DOHH2 (cell line): ENCODE measurements around the gene SPATA31E1.

ENCODE experiments used
- H3F3A ChIP-seq: fragments of 200-600 bp; sonication (generic), shearing (Covaris generic); 2 replicates; pipeline ENCODE4 v1.6.0; 2016; ENCODE audit warnings: antibody characterized with exemption, mild to moderate bottlenecking; ENCODE audit not compliant: control insufficient read depth, insufficient read depth
- H3K27ac ChIP-seq: fragments of 200-600 bp; sonication (generic); 2 replicates; pipeline ENCODE4 v1.5.1; 2014; ENCODE audit warnings: low read depth, mild to moderate bottlenecking, low read length, moderate library complexity
- H3K27me3 ChIP-seq: fragments of 200-600 bp; sonication (generic); 2 replicates; pipeline ENCODE4 v1.6.1; 2014; ENCODE audit warnings: mild to moderate bottlenecking, low read length, mixed read lengths; ENCODE audit not compliant: control insufficient read depth
- H3K36me3 ChIP-seq: fragments of 200-600 bp; sonication (generic); 2 replicates; pipeline ENCODE4 v1.6.1; 2014; ENCODE audit warnings: mild to moderate bottlenecking, low read length, moderate library complexity, mixed read lengths; ENCODE audit not compliant: control insufficient read depth
- H3K4me1 ChIP-seq: fragments of 200-600 bp; sonication (generic); 2 replicates; pipeline ENCODE4 v1.6.1; 2014; ENCODE audit warnings: mild to moderate bottlenecking, low read length, mixed read lengths; ENCODE audit not compliant: control insufficient read depth
- H3K4me2 ChIP-seq: fragments of 200-600 bp; sonication (generic); 2 replicates; pipeline ENCODE4 v1.6.0; 2014; ENCODE audit warnings: mild to moderate bottlenecking, low read length, moderate library complexity
- H3K4me3 ChIP-seq: fragments of 200-600 bp; sonication (generic); 2 replicates; pipeline ENCODE4 v1.5.1; 2014; ENCODE audit warnings: mild to moderate bottlenecking, low read length, mixed read lengths
- H3K79me2 ChIP-seq: fragments of 200-600 bp; sonication (generic); 2 replicates; pipeline ENCODE4 v1.6.1; 2014; ENCODE audit warnings: mild to moderate bottlenecking, low read length, mixed read lengths; ENCODE audit not compliant: control insufficient read depth
- H3K9me2 ChIP-seq: fragments of 200-600 bp; sonication (generic); replicated peaks from 2 replicates; pipeline ENCODE4 v1.6.1; 2014; ENCODE audit warnings: mild to moderate bottlenecking, low read length, mixed read lengths; ENCODE audit not compliant: control insufficient read depth
- H3K9me3 ChIP-seq: fragments of 200-600 bp; sonication (generic); 2 replicates; pipeline ENCODE4 v1.6.1; 2014; ENCODE audit warnings: antibody characterized with exemption, low read length, mixed read lengths; ENCODE audit not compliant: control insufficient read depth, insufficient read depth
- H4K20me1 ChIP-seq: fragments of 200-600 bp; sonication (generic); 2 replicates; pipeline ENCODE4 v1.6.0; 2014; ENCODE audit warnings: low read depth, mild to moderate bottlenecking, antibody characterized with exemption, low read length, moderate library complexity; ENCODE audit not compliant: control insufficient read depth, insufficient read depth
- EZH2phosphoT487 ChIP-seq: fragments of 200-600 bp; sonication (generic); IDR thresholded peaks from 2 replicates; pipeline ENCODE4 v1.6.1; 2017; ENCODE audit warnings: borderline replicate concordance, mild to moderate bottlenecking, antibody characterized with exemption, low read length, moderate library complexity, mixed read lengths
- TF ChIP-seq, protein P1 (sequence below): fragments of 200-600 bp; sonication (generic); IDR thresholded peaks from one replicate; pipeline ENCODE4 v1.5.1; 2014; ENCODE audit warnings: antibody characterized with exemption, mild to moderate bottlenecking, low read depth, low read length; ENCODE audit not compliant: poor library complexity, severe bottlenecking

SPATA31E1 gene

DNA sequence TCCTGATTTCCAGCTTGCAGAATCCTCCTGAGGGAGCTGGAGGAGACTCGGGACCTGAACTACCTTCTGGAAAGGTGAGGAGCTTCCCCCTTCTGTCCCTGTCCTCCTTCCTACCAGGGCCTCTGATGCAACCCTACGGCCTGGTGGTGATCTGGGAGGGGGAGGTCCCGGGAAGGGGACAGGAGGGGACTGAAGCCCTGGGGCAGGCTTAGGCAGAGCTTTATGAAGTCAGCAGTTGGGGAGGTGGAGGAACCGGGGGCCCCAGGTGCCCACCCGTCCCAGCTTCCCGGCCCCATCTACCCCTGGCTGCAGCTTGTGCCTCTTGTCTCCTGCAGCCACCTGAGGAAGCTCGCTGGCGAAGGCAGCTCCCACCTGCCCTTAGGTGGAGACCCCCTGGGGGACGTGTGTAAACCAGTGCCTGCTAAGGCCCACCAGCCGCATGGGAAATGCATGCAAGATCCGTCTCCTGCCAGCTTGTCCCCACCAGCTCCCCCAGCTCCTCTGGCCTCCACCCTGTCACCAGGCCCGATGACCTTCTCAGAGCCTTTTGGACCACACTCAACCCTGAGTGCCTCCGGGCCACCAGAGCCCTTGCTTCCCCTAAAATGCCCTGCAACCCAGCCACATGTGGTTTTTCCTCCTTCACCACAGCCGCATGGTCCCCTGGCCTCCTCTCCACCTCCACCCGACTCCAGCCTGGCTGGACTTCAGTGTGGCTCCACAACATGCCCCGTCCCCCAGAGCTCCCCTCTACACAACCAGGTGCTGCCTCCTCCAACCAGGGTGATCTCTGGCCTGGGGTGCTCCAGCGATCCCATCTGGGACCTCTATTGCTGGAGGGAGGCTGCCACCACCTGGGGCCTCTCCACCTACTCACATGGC lies 2.1 kb downstream of the SPATA31E1 start:
- TF ChIP-seq EZH2phosphoT487, result no peak
- TF ChIP-seq, protein P1, sequence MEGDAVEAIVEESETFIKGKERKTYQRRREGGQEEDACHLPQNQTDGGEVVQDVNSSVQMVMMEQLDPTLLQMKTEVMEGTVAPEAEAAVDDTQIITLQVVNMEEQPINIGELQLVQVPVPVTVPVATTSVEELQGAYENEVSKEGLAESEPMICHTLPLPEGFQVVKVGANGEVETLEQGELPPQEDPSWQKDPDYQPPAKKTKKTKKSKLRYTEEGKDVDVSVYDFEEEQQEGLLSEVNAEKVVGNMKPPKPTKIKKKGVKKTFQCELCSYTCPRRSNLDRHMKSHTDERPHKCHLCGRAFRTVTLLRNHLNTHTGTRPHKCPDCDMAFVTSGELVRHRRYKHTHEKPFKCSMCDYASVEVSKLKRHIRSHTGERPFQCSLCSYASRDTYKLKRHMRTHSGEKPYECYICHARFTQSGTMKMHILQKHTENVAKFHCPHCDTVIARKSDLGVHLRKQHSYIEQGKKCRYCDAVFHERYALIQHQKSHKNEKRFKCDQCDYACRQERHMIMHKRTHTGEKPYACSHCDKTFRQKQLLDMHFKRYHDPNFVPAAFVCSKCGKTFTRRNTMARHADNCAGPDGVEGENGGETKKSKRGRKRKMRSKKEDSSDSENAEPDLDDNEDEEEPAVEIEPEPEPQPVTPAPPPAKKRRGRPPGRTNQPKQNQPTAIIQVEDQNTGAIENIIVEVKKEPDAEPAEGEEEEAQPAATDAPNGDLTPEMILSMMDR, result no peak
- Histone ChIP-seq H3K4me1 (no peaks in the 10 kb centered on the region), H3K27me3 (no peaks in the 10 kb centered on the region), H3K4me2 (no peak overlapping the region), H3K9me2 (no peaks in the 10 kb centered on the region), H3K27ac (no peak overlapping the region), H3K36me3 (no peaks in the 10 kb centered on the region), H4K20me1 (no peaks in the 10 kb centered on the region), H3K4me3 (no peak overlapping the region), H3F3A (no peaks in the 10 kb centered on the region), H3K79me2 (no peaks in the 10 kb centered on the region), H3K9me3 (no peaks in the 10 kb centered on the region)

DNA sequence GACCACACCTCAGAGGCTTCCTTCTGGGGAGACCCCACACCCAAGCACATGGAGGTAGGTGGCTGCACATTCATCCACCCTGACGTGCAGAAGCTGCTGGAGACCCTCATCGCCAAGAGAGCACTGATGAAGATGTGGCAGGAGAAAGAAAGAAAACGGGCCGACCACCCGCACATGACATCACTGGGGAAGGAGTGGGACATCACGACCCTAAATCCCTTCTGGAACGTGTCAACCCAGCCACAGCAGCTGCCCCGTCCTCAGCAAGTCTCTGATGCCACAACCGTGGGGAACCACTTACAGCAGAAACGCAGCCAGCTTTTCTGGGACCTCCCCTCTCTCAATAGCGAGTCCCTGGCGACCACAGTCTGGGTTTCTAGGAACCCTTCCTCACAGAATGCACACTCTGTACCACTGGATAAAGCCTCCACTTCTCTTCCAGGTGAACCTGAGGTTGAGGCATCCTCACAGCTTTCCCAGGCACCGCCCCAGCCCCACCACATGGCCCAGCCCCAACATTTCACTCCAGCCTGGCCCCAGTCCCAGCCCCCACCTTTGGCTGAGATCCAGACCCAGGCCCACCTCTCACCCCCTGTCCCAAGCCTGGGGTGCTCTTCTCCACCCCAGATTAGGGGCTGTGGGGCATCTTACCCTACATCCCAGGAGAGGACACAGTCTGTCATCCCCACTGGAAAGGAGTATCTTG lies 3.0 kb downstream of the SPATA31E1 start:
- Histone ChIP-seq H3K79me2 (no peaks in the 10 kb centered on the region), H3K36me3 (no peaks in the 10 kb centered on the region), H3K27ac (no peak overlapping the region), H3K9me3 (no peaks in the 10 kb centered on the region), H3K9me2 (no peaks in the 10 kb centered on the region), H3K27me3 (no peaks in the 10 kb centered on the region), H3K4me1 (no peaks in the 10 kb centered on the region), H3K4me2 (no peak overlapping the region), H3K4me3 (no peak overlapping the region), H3F3A (no peaks in the 10 kb centered on the region), H4K20me1 (no peaks in the 10 kb centered on the region)
- TF ChIP-seq, protein P1, result no peak
- TF ChIP-seq EZH2phosphoT487, result no peak

DNA sequence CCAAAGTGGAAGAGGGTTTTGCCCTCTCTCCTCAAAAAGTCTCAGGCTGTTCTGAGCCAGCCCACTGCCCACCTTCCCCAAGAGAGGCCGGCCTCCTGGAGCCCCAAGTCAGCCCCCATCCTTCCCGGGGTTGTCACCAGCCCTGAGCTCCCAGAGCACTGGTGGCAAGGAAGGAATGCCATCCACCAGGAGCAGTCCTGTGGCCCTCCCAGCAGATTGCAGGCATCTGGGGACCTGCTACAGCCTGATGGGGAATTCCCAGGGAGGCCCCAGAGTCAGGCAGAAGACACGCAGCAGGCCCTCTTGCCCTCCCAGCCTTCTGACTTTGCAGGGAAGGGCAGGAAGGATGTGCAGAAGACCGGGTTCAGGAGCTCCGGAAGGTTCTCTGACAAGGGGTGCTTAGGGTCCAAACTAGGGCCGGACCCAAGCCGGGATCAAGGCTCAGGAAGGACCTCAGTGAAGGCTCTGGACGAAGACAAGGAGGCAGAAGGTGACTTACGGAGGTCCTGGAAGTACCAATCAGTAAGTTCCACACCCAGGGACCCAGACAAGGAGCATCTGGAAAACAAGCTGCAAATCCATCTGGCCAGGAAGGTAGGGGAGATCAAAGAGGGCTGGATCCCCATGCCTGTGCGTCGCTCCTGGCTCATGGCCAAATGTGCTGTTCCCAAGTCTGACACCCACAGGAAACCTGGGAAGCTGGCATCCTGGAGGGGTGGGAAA lies 3.7 kb downstream of the SPATA31E1 start:
- Histone ChIP-seq H3K79me2 (no peaks in the 10 kb centered on the region), H3K9me3 (no peaks in the 10 kb centered on the region), H4K20me1 (no peaks in the 10 kb centered on the region), H3K36me3 (no peaks in the 10 kb centered on the region), H3F3A (no peaks in the 10 kb centered on the region), H3K27me3 (no peaks in the 10 kb centered on the region), H3K4me1 (no peaks in the 10 kb centered on the region), H3K4me2 (no peak overlapping the region), H3K27ac (no peak overlapping the region), H3K9me2 (no peaks in the 10 kb centered on the region), H3K4me3 (no peak overlapping the region)
- no peak for TF ChIP-seq EZH2phosphoT487
- TF ChIP-seq, protein P1, result no peak
